GM19035 (cell line): Measurements from ENCODE around the gene TMPO.
A peak's percentile ranks its signal among the peaks of the same experiment; 100 is the strongest.
"Not testable (repeated sequence)": the region's sequence is repeated elsewhere in the genome, so short reads cannot be mapped to it uniquely, and the experiment has no call there.

ENCODE experiments used
- ATAC-seq: cut with Tn5 transposase; IDR thresholded peaks from one replicate; pipeline ENCODE4 v1.9.1; 2021; ENCODE audit not compliant: unreplicated experiment

Gene TMPO

GRCh38 chr12:98515287-98516110 lies at the start of gene TMPO:
TSS of gene TMPO (plus strand) at chr12:98515590. CDS start at chr12:98515868, 278 bp downstream.
- ATAC-seq = peak; percentile 76

GRCh38 chr12:98465950-98466602 lies 49.3 kb upstream of the TMPO start:
- no peak for ATAC-seq

GRCh38 chr12:98466640-98467400 lies 48.6 kb upstream of the TMPO start:
- no peak for ATAC-seq

- no peak for ATAC-seq
Measured at GRCh38 chr12:98469109-98469508, 46.3 kb upstream of the TMPO start.

- no peak for ATAC-seq
Measured at GRCh38 chr12:98470469-98471082, 44.8 kb upstream of the TMPO start.

- ATAC-seq = no peak
Measured at GRCh38 chr12:98471085-98471484, 44.3 kb upstream of the TMPO start.

- ATAC-seq = no peak
Measured at GRCh38 chr12:98475565-98475908, 39.9 kb upstream of the TMPO start.

- ATAC-seq = no peak
Measured at GRCh38 chr12:98478606-98479005, 36.8 kb upstream of the TMPO start.

GRCh38 chr12:98483621-98484503 lies 31.5 kb upstream of the TMPO start:
- no peak for ATAC-seq

- ATAC-seq = no peak
Measured at GRCh38 chr12:98485792-98486340, 29.5 kb upstream of the TMPO start.

GRCh38 chr12:98488416-98488815 lies 27.0 kb upstream of the TMPO start:
- not testable (repeated sequence) for ATAC-seq

GRCh38 chr12:98489176-98489575 lies 26.2 kb upstream of the TMPO start:
- ATAC-seq = no peak

GRCh38 chr12:98490501-98491453 lies 24.6 kb upstream of the TMPO start:
- ATAC-seq = peak; percentile 91

GRCh38 chr12:98492580-98493140 lies 22.7 kb upstream of the TMPO start:
- no peak for ATAC-seq

- ATAC-seq = not testable (repeated sequence)
Measured at GRCh38 chr12:98501266-98501629, 14.1 kb upstream of the TMPO start.

- ATAC-seq = peak; percentile 57
Measured at GRCh38 chr12:98503342-98503591, 12.1 kb upstream of the TMPO start.

GRCh38 chr12:98503592-98504367 lies 11.6 kb upstream of the TMPO start:
- ATAC-seq = peak; percentile 72

GRCh38 chr12:98504368-98504617 lies 11.1 kb upstream of the TMPO start:
- peak; percentile 6 for ATAC-seq
